T47D (cell line): ENCODE data around the gene RBM4B.
A peak's percentile ranks its signal among the peaks of the same experiment; 100 is the strongest.
"Not testable (repeated sequence)": the region's sequence is repeated elsewhere in the genome, so short reads cannot be mapped to it uniquely, and the experiment has no call there.

Source experiments
- DNase-seq, 2 experiments: peaks; one replicate each; pipeline versions ENCODE4 v3.0.0 to v3.0.0-alpha.2; 2011 to 2012; ENCODE audit warnings: low read depth in 1 of 2, low spot score in 1 of 2
- JUND ChIP-seq: IDR thresholded peaks from 2 replicates; pipeline ENCODE4 v1.6.1; 2012; ENCODE audit warnings: low read depth
- in situ Hi-C: cut with HindIII; loops from 2 replicates; pipeline ENCODE4 v1.10.0; 2016; ENCODE audit warnings: low sequenced_read_pairs, low pct_unique_long_range_greater_than_20kb

RBM4B gene

DNA sequence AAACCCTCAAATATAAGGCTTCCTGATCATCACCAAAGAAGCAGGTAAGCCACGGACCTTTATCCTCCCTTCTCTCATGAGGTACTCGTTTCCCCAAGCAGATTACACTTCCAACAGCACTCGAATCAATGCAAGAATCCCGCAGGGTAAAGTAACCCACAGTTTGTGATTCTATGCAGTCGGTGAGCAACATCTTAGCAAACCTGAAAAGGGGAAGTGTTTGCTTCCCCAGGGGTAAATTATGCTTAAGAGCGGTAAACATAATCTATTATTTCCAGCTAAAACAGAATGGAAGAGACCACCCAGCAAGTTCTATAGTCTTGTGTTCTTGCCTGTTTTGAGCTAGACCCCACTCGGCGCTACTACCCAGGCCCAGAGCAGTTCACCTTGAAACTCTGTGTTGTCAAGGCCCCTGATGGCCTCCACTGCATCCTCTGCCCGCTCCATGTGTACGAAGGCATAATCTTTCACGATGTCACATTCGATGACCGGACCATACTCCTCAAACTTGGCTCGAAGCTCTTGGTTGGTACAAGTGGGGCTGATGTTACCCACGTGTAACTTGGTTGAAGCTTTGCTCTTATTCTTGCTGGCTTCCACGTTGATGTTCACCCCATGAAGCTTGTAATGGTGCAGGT lies 1.3 kb downstream of the RBM4B start:
- TF ChIP-seq JUND: no peak
- in situ Hi-C loops: no loop called here
- DNase-seq: no peak

DNA sequence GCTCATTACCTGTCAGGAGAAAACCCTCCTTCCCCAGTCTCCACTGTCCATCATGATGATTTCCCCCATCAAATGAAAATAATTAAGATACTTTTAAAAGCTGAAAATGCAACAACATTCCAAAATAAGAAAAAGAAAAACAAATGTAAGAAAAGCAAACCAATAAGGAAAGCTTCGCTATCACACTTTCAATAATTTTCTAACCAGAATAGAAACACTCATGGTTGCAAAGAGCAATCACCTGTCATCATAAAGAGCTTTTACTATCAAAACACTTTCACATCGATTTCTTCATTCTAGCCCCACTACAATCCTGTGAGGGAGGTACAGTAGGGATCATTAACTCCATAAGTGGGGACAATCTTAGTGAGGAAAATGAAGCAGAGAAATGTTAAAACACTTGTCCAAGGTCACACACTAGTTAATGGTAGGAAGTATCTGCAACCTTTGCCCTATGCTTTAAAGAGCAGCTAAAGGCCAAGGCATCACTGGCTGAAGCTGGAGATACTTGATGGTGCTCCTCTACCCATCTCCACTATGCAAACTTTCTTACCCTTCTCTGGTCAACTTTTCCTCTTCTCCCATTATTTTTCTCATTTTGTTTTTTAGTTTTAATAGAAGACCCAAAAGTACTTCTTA lies 2.6 kb downstream of the RBM4B start:
- in situ Hi-C loops: no loop called here
- DNase-seq: no peak
- no peak for TF ChIP-seq JUND

GRCh38 chr11:66670816-66671215 lies 6.9 kb downstream of the RBM4B start:
- in situ Hi-C loops: no loop called here
- no peak for TF ChIP-seq JUND
- DNase-seq: no peak

DNA sequence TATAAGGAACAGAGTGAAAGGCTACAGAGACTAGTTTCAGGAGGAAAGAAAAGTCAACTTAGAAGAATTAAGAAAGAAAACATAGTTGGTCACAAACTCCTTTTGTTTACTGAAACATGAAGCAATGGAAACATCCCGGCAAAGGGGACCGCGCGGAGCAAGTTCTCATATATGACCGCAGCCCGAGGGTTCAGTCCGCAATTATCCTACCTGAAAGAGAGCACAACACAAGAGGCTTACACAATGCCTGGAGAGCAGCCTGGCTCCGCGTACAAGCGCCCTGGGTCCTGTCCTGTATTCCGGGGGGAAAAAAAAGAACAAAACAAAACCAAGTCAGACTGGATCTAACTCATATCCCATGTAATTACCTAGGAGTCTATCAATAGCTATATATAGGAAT lies 12.3 kb downstream of the RBM4B start:
- DNase-seq: no peak
- TF ChIP-seq JUND: no peak
- in situ Hi-C loops: no loop called here

DNA sequence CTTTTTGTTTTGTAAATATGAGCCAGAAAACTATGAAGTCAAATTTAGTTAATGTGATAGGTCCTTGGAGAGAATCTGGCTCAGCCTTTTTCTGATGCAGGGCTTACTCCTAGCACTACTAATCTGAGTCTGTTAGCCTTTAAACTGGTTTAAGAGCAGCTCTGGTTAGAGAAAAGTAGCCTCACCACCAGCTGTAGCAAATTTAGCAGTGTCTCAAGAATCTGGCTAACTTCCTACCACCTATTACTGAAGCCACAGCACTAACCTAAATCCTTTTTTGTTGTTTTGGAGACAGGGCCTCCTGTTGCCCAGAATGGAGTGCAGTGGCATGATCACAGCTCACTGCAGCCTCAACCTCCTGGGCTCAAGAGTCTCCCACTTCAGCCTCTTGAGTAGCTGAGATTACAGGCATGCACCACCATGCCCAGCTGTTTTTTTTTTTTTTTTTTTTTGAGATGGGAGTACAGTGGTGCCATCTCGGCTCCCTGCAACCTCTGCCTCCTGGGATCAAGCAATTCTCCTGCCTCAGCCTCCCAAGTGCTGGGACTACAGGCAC lies 13.9 kb downstream of the RBM4B start:
- in situ Hi-C loops: no loop called here
- TF ChIP-seq JUND: no peak
- DNase-seq: no peak

DNA sequence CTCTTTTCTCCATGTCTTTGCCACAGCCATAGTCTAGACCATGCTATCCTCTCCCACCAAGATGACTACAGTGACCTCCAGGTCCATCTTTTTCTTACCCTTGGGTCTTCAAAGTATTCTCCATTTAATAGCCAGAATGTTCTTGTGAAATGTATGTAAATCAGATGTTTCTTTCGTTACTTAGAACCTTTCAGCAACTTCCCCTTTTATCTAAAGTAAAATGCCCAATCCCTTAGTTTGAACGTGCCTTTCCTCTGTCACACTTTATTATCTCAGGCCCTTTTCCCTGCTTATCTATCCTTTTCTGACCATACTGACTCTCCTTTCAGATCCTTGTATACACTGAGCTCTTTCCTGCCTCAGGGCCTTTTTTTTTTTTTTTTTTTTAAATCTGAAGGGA lies 17.9 kb downstream of the RBM4B start:
- no peak for TF ChIP-seq JUND
- no peak for DNase-seq
- in situ Hi-C loops: no loop called here

- no peak for DNase-seq
- TF ChIP-seq JUND: no peak
- in situ Hi-C loops: no loop called here
Measured at GRCh38 chr11:66653123-66653522, 24.6 kb downstream of the RBM4B start.

DNA sequence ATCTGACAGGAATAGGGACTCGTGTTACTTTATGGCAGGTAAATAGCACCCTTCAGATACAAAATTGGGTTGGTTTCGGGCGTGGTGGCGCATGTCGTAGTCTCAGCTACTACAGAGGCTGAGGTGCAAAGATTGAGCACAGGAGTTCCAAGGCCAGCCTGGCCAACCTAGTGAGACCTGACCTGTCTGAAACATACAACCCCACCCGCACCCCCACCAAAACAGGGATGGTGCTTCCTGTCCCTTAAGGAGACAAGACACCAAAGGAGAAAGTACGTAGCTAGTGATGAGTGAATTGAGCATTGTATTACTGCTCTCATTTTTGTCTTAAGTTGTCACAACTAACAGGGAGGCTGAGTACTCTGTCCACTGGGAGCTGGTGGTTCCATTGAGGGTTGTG lies 25.0 kb downstream of the RBM4B start:
- no peak for DNase-seq
- in situ Hi-C loops: no loop called here
- TF ChIP-seq JUND: no peak

- peak in 1 of 2 experiments; percentile 31 for DNase-seq
- no peak for TF ChIP-seq JUND
- in situ Hi-C loops: no loop called here
Measured at GRCh38 chr11:66651016-66651415, 26.7 kb downstream of the RBM4B start.

GRCh38 chr11:66649903-66650302 lies 27.8 kb downstream of the RBM4B start:
- TF ChIP-seq JUND: no peak
- in situ Hi-C loops: no loop called here
- no peak for DNase-seq

DNA sequence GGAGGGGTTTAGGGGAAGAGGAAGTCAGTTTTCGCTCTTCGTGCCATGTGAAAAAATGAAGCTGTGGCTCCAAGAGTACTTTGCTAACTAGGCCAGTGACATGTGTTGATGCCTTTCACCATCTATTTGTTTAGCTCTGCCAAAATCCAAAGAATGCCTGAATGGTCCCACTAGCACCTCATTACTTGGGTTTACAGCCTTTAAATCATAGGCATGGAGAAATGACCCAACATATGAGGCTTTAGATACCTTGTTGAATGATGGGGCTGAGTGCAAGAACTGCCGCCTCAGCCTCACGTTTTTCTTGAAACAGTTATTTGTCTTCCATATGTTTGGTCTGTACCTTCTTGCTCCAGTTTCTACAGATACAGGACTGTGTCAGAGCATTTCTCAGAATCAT lies 30.9 kb downstream of the RBM4B start:
- no peak for TF ChIP-seq JUND
- no peak for DNase-seq
- in situ Hi-C loops: no loop called here

- in situ Hi-C loops: no loop called here
- TF ChIP-seq JUND: no peak
- no peak for DNase-seq
Measured at GRCh38 chr11:66643745-66644437, 33.8 kb downstream of the RBM4B start.

GRCh38 chr11:66641834-66642233 lies 35.9 kb downstream of the RBM4B start:
- DNase-seq: no peak
- in situ Hi-C loops: no loop called here
- no peak for TF ChIP-seq JUND

GRCh38 chr11:66639814-66640340 lies 37.8 kb downstream of the RBM4B start:
- in situ Hi-C loops, DNase-seq: not testable (repeated sequence)
